GM18858 (cell line): ENCODE data around the gene CANT1.

Source experiments
- ATAC-seq: cut with Tn5 transposase; IDR thresholded peaks from one replicate; pipeline ENCODE4 v1.9.1; 2021; ENCODE audit not compliant: unreplicated experiment

CANT1 gene

DNA sequence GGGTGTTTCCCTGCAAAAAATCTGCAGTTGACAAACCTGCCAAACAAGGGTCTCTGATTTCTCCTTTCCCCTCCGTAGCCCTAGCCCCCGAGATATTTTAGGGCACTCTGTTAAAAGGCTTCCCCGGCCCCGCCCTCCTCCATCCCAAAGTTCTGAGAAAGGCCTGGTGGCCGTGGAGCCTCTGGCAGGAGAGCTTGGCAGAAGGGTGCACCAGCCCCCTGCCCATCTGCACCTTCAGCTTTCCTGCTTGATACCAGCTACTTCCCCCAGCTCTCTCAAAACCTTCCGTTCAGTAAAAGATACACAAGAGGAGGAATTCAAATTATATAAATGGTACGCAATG lies 711 bp upstream of the CANT1 start:
- no peak for ATAC-seq

DNA sequence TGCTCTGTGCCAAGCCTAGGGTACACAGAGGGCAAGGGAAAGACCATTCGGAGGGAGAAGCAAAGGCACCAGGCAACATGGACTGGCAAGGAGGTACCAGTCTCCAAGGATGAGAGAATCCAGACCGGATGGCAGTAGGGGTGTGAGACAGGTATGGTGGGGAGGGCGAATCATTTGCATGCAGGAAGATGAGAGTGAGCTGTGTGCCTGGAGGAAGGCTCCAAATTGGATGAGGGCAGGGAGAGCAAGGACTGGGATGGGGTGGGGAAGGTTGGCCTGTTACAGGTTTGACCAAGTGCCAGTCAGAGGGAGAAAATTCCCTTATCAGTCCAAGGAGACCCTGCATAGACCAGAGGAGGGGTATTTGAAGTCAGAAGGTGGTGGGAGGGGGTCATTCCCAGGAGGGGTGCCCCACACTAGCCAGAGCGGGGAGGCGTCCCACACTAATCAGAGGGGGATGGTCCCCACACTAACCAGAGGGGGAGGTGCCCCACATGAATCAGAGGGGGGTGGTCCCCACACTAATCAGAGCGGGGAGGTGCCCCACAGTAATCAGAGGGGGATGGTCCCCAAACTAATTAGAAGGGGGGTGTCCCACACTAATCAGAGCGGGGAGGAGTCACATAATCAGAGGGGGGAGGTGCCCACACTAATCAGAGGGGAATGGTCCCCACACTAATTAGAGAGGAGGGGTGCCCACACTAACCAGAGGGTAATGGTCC lies 737 bp downstream of the CANT1 start:
- ATAC-seq = no peak

DNA sequence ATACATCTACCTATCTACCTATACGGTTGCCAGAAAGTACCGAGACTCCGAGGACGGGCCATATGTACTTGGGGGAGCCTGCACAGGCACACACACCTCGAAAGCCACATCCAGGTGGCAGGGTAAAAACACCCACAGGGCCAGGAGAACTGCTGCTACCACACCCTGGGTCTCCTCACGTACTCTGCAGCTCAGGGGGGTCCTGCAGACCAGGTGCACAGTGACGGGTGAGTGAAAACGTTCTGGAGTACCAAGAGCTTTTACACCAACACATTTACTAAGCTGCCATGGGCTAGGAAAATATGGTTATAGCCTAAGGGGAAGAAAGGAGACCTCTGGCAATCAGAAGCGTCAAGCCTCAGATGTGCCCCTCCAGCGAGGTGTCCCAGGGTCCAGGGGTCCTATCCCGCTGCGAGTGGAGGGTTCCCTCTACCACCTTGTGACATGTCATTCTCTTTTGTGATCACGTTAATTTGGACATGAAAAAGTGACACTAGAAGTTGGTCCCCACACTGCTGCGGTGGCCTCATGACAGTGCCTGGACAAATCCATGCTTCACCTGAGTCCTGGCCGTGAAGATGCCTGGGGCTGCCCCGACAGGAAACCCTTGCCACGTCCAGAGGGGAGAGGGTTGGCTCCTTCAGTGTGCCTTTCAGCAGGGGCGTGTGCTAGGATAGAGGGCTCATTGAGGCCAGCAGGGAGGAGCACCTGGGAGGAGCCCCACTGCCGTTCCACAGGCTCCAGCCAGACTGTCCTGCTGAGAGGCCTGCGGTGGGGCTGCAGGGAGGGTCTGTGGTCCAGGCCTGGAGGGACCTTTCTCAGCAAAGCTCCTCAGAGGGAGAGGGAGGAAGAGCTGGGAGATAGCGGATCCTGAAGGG lies 1.8 kb downstream of the CANT1 start:
- no peak for ATAC-seq

DNA sequence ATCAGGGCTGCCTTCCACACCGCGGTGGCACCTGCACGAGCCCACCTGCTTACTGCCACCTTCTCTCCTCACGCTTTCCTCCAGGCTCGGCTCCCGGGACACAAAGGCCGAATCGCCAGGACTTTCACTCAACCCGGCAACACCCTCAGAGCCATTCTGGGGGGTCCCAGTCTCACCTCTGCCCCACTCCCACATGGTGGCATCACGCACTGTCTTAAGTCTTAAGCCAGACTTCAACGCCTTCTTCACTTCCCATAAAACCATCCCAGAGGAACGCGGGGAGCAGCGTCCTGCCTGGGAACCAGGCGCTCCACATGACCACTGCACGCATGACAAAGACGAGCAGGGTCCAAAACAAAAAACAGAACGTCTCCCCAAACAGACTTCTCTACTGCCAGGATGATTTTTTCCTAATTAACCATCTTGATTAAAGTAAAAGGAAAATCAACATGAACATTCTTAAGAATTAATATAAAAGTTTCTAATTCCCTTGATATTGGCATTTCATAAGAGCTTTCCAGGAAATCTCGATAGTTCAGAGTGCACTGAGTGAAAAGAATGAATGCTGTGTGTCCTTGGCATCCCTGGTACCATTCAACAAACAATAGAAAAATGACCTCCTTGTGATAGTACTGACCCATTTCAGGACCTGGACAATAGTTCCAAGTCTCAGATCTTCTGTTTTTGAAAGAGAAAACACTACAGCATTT lies 2.6 kb downstream of the CANT1 start:
- no peak for ATAC-seq

DNA sequence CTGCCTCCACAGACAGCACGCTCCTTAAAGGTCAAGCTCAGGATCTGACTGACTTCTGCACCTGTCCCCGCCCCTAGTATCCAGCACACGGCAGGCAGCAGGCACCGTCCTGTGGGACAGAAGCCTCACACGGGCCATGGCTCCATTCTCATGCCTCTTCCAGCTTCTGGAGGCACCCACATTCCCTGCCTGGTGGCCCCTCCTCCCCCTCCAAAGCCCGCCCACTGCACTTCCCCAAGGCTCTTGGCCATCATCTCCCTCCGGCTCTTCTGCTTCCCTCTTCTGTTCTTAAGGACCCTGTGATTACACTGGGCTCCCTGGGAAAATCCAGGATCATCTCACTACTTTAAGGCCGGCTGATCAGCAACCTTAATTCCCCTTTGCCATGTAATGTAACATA lies 3.5 kb downstream of the CANT1 start:
- no peak for ATAC-seq

DNA sequence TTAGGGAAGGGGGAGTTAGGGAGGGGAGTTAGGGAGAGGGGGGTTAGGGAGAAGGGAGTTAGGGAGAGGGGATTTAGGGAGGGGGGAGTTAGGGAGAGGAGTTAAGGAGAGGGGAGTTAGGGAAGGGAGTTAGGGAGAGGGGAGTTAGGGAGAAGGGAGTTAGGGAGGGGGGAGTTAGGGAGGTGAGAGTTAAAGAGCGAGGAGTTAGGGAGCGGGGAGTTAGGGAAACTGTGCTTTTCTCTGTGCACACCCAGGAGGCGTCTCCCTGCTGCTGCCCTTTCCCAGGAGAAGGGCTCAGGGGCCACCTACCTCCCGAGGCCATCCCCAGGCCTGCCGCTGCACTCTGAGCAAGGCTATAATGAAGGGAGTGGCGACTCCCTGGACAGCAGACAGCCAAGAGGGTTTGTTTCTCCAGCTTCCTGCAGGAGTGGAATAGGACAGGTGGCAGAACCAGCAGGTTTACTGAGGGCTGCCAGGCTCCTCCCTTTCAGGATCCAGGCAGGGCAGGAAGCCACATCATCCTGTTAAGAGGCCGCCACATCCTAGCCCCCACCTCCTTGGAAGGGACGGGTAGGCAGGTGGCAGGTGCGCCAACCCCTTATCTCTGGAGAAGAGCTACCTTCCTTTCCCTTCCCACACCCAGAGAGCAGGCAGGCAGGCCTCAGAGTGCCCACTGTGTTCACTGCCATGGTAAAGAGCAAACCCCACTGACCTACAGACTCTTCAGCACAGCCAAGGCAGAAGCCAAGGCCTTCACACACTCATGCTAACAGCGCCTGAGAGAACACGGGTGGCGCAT lies 4.3 kb downstream of the CANT1 start:
- no peak for ATAC-seq

DNA sequence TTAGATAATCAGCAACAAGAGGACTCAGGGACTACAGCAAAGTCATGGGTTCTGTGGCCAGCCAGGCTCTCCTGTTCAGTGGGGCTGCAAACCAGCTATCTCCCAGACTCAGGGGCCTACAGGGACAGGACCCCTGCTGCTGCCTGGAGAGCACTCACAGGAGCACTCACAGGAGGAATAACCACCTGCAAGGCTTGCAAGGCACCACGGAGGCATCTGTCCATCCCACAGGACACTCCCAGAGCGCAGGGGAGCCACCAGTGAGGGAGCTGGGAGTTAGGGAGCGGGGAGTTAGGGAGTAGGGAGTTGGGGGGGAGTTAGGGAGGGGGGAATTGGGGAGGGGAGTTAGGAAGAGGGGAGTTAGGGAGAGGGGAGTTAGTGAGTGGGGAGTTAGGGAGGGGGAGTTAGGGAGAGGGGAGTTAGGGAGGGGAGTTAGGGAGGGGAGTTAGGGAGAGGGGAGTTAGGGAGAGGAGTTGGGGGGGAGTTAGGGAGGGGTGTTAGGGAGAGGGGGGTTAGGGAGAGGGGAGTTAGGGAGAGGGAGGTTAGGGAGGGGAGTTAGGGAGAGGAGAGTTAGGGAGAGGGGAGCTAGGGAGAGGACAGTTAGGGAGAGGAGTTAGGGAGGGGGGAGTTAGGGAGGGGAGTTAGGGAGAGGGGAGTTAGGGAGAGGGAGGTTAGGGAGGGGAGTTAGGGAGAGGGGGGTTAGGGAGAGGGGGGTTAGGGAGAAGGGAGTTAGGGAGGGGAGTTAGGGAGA lies 5.7 kb downstream of the CANT1 start:
- no peak for ATAC-seq

DNA sequence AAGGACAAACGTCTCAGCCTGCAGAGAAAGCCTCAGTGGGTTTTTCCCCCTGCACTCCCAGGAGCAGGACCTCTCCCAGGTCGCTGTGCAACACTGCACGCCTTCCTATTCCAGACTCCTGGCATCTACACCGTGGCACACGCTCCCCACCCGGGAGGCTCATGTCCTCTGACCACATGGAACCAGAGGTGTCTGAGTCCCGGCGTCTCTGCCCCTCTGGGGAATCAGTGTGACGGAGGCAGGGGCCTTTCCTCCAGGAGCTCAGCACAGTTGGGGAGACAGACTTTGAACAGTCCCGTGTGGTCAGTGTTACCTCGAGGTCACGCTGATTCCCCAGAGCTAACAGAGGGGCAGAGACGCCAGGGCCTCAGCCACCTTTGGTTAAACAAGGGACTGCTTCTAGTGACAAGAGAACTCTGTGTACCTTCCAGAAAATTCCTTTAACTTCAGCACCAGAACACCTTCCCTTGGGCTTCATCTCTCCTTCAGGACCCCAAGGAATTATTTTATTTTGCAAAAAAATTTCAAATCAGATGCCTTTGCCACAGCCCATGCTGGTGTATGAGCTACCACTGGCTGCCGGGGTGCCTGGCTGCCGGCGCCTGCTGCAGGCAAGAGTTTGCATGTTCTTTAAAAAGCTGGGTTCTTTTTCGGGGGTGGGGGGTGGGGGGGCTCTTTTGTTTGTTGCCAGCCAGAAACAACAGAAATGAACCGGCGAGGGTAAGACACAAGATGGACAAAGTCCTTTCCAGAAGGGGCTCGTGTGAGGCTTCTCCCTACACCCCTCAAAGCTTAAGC lies 6.6 kb downstream of the CANT1 start:
- no peak for ATAC-seq

DNA sequence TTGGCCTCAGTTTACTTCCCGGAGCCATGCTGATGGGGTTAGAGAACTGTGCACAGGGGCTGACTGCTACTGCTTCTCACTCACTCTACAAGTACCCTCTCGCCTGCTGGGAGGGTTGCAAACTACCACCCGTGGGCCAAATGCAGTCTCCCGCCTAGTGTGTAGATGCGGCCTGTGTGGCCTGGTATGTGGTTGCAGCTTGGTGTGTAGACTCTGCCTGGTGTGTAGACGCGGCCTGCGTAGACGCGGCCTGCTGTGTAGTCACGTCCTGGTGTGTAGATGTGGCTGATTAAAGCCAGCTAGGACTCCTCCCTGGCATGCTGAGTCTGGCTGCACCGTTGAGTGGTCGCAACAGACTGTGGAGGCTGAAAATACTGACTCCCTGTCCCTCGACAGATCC lies 7.3 kb downstream of the CANT1 start:
- ATAC-seq = no peak

DNA sequence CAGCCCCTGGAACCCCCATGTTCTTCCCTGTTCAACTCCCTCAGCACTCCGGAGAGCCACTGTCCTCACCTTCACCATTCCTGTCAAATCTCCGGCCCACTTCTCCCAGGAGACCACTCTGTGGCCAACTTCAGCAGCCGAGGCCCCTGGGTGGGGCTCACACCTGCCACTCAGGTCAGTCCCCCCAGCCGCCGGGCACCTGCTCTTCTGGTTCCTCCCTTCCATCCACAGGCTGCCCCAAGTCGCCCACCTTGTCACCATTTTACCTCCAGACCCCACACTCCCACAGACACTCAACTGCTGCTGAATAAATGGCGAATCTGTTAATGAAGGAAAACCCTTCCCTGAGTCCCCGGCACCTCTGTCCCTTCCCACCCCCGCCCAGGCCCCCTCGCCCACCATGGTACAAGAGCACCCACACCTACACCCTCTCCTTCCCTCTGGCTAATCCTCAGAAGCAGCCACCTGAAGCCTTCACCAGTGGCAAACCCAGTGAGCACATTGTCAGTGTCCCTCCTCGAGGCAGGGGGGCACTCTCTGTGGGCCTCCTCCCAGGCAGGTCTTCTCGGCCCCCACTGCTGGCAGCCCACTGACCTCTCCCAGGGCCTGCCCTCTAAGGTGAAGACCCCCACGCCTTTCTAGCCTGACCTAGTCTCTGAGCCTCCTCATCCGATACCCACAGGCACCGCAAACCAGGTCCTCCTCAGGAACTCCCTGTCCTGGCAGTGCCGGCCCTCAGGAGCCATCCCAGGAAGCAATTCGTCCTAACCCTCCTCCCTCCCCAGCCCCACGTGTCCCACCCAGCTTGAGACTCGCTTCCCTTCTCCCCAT lies 8.2 kb downstream of the CANT1 start:
- ATAC-seq = no peak

DNA sequence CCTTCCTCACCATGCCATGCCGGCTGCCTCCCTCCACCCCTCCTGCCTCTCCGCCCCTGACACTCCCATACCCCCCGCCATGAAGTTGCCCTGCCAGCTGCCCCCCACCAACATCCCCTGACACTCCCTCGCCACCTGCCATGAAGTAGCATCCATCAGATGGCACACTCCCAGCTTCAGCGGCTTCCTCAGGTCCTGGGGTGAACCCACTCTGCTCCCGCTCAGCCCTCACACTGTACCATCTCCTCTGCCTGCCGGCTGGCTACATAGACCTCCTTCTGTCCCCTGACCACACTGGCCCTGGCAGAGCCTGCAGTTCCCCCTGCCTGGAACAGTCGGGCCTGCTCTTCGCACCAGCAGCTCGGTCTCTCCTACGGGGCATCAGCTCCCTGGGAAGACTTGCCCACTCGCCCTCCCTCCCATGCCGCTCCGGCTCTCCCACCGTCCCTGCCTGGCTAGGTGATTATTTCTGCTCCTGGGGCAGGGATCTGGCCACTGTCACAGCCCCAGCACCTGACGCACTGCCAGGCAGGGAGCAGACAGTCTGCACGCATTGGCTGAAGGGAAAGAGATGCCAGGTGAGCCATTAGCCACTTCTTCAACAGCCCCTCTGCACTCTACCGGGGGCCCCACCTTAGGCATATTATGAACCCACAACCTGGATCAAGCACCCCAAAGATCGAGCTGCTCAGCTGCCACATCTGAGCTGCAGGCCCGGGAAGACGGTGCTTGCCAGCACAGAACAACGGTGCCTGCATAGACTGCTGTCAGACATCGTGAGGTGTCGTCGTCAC lies 9.0 kb downstream of the CANT1 start:
- no peak for ATAC-seq

DNA sequence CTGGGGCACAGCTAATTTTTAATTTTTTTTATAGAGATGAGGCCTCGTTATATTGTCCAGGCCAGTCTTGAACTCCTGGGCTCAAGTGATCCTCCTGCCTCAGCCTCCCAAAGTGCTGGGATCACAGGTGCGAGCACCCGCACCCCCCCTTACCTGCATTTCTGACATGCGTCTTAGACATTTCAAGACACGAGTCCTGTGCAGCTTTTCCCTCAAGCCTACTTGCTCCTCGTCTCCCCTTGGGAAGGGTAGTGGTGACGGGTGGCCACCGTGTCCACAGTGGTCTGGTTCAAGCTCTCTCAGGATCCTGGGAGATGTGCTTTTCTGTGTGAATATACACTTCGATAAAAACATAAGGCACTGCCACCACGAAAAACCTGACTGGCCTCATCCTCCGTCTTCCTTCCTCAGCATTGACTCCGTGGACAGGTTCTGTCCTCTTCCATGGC lies 9.6 kb downstream of the CANT1 start:
- no peak for ATAC-seq

DNA sequence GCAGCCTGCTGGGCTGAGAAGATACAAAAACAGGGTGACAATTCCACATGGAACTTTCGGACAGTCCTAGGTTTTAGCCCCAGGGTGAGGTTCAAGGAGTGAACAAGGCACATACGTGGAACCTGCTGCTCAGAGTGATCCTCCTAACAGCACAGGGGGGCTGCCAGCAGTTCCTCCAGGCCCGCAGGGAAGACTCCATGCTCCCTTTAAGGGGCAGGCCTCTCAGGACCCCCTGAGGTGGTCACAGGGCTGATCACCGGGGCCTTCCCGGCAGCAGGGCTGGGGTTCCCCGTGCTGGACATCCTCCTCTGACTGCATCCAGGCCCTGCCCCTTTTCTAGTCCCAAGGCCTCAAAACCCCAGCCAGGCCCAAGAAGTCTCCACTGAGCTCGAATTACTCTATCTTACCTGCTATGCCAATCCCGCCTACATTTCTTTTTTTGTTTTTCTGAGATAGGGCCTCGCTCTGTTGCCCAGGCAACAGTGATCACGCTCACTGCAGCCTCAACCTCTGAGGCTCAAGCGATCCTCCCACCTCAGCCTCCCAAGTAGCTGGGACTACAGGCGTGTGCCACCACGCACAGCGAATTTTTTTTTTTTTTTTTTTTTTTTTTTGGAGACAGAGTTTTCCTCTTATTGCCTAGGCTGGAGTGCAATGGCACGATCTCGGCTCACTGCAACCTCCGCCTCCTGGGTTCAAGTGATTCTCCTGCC lies 10.4 kb downstream of the CANT1 start:
- no peak for ATAC-seq

DNA sequence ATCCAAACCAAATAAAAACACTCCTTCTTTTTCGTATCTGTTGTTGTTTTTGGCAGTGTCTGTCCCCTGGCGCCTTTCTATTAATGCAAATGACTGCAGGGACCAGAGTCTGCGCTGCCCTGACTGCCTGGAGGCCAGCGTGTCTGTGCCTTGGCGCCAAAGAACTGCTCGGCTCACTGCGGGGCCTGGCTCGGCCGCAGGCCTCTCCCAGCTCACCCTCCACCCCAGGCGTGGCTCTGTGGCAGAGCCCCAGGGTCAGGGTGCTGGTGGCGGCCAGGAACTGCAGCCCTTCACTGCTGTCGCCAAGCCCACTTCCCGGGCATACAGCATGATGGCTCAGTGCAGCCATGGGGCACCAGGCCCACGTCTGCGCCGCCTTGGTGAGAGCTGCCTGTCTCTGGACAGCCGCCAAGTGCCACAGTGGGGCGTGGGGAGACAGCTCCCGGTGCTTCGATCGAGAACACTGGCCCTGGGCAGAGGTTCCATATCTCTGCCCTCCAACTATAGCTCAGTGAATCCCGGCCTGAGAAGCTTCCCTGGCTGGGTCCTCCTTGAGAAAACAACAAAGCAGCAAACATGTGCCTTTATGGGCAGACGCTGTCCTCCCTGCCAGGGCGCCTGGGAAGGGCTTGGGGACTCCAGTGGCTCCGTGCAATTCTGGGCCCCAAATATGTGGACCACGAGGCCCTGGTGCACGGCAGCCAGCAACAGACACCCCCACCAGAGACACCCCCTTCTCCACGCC lies 11.1 kb downstream of the CANT1 start:
- ATAC-seq = no peak

DNA sequence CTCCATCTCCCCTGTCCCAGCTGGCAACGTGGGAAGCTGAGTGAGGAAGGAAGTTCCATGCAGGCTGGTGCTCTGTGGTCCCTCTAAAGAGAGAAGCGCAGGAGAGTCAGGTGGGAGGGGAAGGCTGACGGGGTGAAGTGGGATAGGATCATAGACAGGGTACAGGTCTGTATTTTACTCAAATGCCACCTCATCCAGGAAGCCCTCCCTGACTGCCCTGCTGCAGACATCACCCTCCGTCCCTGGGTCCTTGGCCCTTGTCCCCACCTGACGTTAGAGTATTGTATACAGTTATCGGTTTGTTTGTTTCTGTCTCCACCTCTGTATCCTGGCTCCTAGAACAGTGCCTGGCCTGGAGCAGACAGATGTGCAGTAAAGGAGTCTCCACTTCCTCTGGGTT lies 11.7 kb downstream of the CANT1 start:
- no peak for ATAC-seq

DNA sequence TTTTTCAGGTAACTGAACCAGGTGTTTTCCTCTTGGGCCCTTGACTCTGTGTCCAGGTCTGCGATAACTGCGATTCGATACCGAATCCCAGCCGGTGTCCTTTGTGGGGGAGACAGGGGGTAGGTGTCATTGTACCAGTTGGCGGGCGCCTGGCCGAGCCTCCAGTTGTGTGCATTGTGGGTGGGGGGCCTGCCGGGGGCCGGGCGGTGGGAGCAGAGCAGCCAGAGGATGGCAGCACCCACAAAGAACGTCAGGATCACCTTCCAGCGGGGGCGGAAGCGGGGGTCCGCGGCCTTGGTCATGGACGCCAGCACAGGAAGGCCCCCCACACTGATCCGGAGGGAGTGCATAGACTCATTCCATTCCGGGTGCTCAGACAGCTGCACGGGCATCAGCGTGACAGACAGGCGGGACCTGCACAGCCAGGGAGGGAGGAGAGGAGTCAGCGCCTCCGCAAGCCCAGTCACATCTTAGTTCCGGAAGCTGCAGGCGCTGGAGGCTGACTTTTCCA lies 12.3 kb downstream of the CANT1 start:
- ATAC-seq = no peak
